GM12891 (cell line): ENCODE results near the gene MYO7B.

Experiments
- DNase-seq: peaks from one replicate; pipeline ENCODE4 v3.0.0; 2011; ENCODE audit warnings: low spot score; ENCODE audit not compliant: insufficient read length
- FAIRE-seq: peaks from 2 replicates; lab custom pipeline; 2011; peaks lifted over from hg19 to GRCh38; lab: Jason Lieb, UNC
- PAX5 ChIP-seq: IDR thresholded peaks from 2 replicates; pipeline ENCODE4 v1.6.1; 2011; ENCODE audit warnings: low read length, moderate library complexity, mild to moderate bottlenecking; ENCODE audit not compliant: insufficient read depth, severe bottlenecking
- POLR2A ChIP-seq: IDR thresholded peaks from 2 replicates; pipeline ENCODE4 v1.6.1; 2011; ENCODE audit warnings: low read depth, low read length, control low read depth
- POLR2AphosphoS5 ChIP-seq: IDR thresholded peaks from 2 replicates; pipeline ENCODE4 v1.6.1; 2011; ENCODE audit warnings: low read depth, low read length, control low read depth
- POU2F2 ChIP-seq: IDR thresholded peaks from 2 replicates; pipeline ENCODE4 v1.6.1; 2011; ENCODE audit warnings: low read depth, mild to moderate bottlenecking, control low read depth, low read length, moderate library complexity
- SPI1 ChIP-seq: IDR thresholded peaks from 2 replicates; pipeline ENCODE4 v1.6.1; 2011; ENCODE audit warnings: low read depth, low read length, control low read depth
- TAF1 ChIP-seq: IDR thresholded peaks from 2 replicates; pipeline ENCODE4 v1.6.1; 2011; ENCODE audit warnings: low read depth, low read length, control low read depth

The MYO7B gene

GRCh38 chr2:127611076-127611925, 75.8 kb downstream of the MYO7B start:
- FAIRE-seq (no peak), DNase-seq (no peak)
- TF ChIP-seq SPI1 (no peak), PAX5 (no peak), POLR2AphosphoS5 (no peak), TAF1 (no peak), POU2F2 (no peak), POLR2A (no peak)

GRCh38 chr2:127612111-127612822, 76.8 kb downstream of the MYO7B start:
- FAIRE-seq (no peak), DNase-seq (no peak)
- TF ChIP-seq POLR2A, result no peak
- TF ChIP-seq TAF1, result no peak
- no peak for TF ChIP-seq POU2F2
- TF ChIP-seq POLR2AphosphoS5, result no peak
- TF ChIP-seq PAX5, result no peak
- no peak for TF ChIP-seq SPI1

GRCh38 chr2:127614246-127614645, 78.8 kb downstream of the MYO7B start:
- DNase-seq, result no peak
- FAIRE-seq, result no peak
- TF ChIP-seq POU2F2 (no peak), POLR2A (no peak), POLR2AphosphoS5 (no peak), TAF1 (no peak), SPI1 (no peak), PAX5 (no peak)

GRCh38 chr2:127614731-127615130, 79.2 kb downstream of the MYO7B start:
- no peak for FAIRE-seq
- no peak for DNase-seq

GRCh38 chr2:127615511-127616166, 80.2 kb downstream of the MYO7B start:
- TF ChIP-seq POLR2AphosphoS5 (no peak), SPI1 (no peak), TAF1 (no peak), PAX5 (no peak), POLR2A (no peak), POU2F2 (no peak)
- no peak for DNase-seq
- FAIRE-seq, result no peak

More at GRCh38 chr2:127614731-127615130, 79.2 kb downstream of the MYO7B start:
- no peak for TF ChIP-seq POLR2AphosphoS5
- no peak for TF ChIP-seq POLR2A
- TF ChIP-seq TAF1, result no peak

GRCh38 chr2:127618551-127619202, 83.2 kb downstream of the MYO7B start:
- no peak for FAIRE-seq
- no peak for DNase-seq
- TF ChIP-seq POLR2AphosphoS5 (no peak), SPI1 (no peak), POU2F2 (no peak), POLR2A (no peak), TAF1 (no peak), PAX5 (no peak)

- TF ChIP-seq TAF1 (no peak), POLR2AphosphoS5 (no peak), SPI1 (no peak), POLR2A (no peak), POU2F2 (no peak), PAX5 (no peak)
- FAIRE-seq (no peak), DNase-seq (no peak)
These were observed 83.7 kb downstream of the MYO7B start for GRCh38 chr2:127619203-127619590.

- peak; percentile 40 for FAIRE-seq
- no peak for DNase-seq
- TF ChIP-seq TAF1 (no peak), SPI1 (no peak), POU2F2 (no peak), POLR2AphosphoS5 (no peak), PAX5 (no peak), POLR2A (no peak)
These were observed 84.6 kb downstream of the MYO7B start for GRCh38 chr2:127619877-127620705.
